Neural progenitor cell (in vitro differentiated cells): Measurements from ENCODE around the gene C1GALT1C1L. TPM values are rescaled to one million over a fixed set of nuclear protein-coding genes. Genes with fewer than 3 reads are reported as not detected.

Experiments
- DNase-seq: peaks from one replicate; pipeline ENCODE4 v3.0.0-alpha.2; 2016; ENCODE audit warnings: low spot score
- H2AFZ ChIP-seq: fragments of 200-600 bp; sonication (generic); replicated peaks from 2 replicates; pipeline ENCODE4 v1.6.1; 2016; ENCODE audit warnings: antibody characterized with exemption
- H3F3A ChIP-seq: fragments of 200-600 bp; sonication (generic); 2 replicates; pipeline ENCODE4 v1.6.1; 2016; ENCODE audit warnings: antibody characterized with exemption, low read depth
- H3K27ac ChIP-seq: fragments of 200-600 bp; sonication (generic); 2 replicates; pipeline ENCODE4 v1.5.1; 2016; ENCODE audit warnings: mild to moderate bottlenecking
- H3K27me3 ChIP-seq: fragments of 200-600 bp; sonication (generic); 2 replicates; pipeline ENCODE4 v1.6.1; 2016; ENCODE audit warnings: mild to moderate bottlenecking, moderate library complexity
- H3K36me3 ChIP-seq: fragments of 200-600 bp; sonication (generic); 2 replicates; pipeline ENCODE4 v1.5.1; 2016
- H3K4me1 ChIP-seq: fragments of 200-600 bp; sonication (generic); 2 replicates; pipeline ENCODE4 v1.6.1; 2016; ENCODE audit warnings: mixed run types
- H3K4me2 ChIP-seq: fragments of 200-600 bp; sonication (generic); 2 replicates; pipeline ENCODE4 v1.6.1; 2016
- H3K4me3 ChIP-seq: fragments of 200-600 bp; sonication (generic); 2 replicates; pipeline ENCODE4 v1.5.1; 2016
- H3K79me2 ChIP-seq: fragments of 200-600 bp; sonication (generic); 2 replicates; pipeline ENCODE4 v1.6.1; 2016; ENCODE audit warnings: low read depth
- H3K9ac ChIP-seq: fragments of 200-600 bp; sonication (generic); 2 replicates; pipeline ENCODE4 v1.6.1; 2016
- H3K9me3 ChIP-seq: fragments of 200-600 bp; sonication (generic); 2 replicates; pipeline ENCODE4 v1.5.1; 2016; ENCODE audit warnings: low read depth
- H4K20me1 ChIP-seq: fragments of 200-600 bp; sonication (generic); 2 replicates; pipeline ENCODE4 v1.6.1; 2016; ENCODE audit warnings: low read depth
- H3K27ac Mint-ChIP-seq: 3 replicates; pipeline ENCODE4 v1.8.0; 2021; ENCODE audit warnings: mixed read lengths
- H3K27me3 Mint-ChIP-seq: 2 replicates; pipeline ENCODE4 v1.8.0; 2022; ENCODE audit warnings: low read depth, mild to moderate bottlenecking, inconsistent platforms, moderate library complexity, mixed read lengths; ENCODE audit not compliant: insufficient read depth
- H3K36me3 Mint-ChIP-seq: 3 replicates; pipeline ENCODE4 v1.8.0; 2021; ENCODE audit warnings: mixed read lengths
- H3K4me1 Mint-ChIP-seq: 3 replicates; pipeline ENCODE4 v1.8.0; 2021; ENCODE audit warnings: mixed read lengths
- H3K4me3 Mint-ChIP-seq: 3 replicates; pipeline ENCODE4 v1.8.0; 2021; ENCODE audit warnings: mild to moderate bottlenecking, moderate library complexity, mixed read lengths
- H3K9me3 Mint-ChIP-seq: 3 replicates; pipeline ENCODE4 v1.8.0; 2020; ENCODE audit warnings: mixed read lengths
- EZH2 ChIP-seq: fragments of 200-600 bp; sonication (generic); IDR thresholded peaks from 2 replicates; pipeline ENCODE4 v1.6.1; 2017; ENCODE audit warnings: antibody characterized with exemption, mild to moderate bottlenecking, moderate library complexity
- EZH2phosphoT487 ChIP-seq: fragments of 200-600 bp; sonication (generic); IDR thresholded peaks from 2 replicates; pipeline ENCODE4 v1.6.1; 2017; ENCODE audit warnings: antibody characterized with exemption
- total RNA-seq: library from RNA; depleted of rRNA; stranded (reverse); fragments of >200 nt; gene quantifications from 2 replicates; pipeline ENCODE4 v1.2.3, GENCODE V29; 2015; ENCODE audit warnings: low replicate concordance
- TF ChIP-seq, protein P1 (sequence below): fragments of 200-600 bp; sonication (generic); IDR thresholded peaks from 2 replicates; pipeline ENCODE4 v1.5.1; 2017; ENCODE audit warnings: antibody characterized with exemption, mild to moderate bottlenecking

The C1GALT1C1L gene
- total RNA-seq, 1 donor from 2014 or later = not detected

DNA sequence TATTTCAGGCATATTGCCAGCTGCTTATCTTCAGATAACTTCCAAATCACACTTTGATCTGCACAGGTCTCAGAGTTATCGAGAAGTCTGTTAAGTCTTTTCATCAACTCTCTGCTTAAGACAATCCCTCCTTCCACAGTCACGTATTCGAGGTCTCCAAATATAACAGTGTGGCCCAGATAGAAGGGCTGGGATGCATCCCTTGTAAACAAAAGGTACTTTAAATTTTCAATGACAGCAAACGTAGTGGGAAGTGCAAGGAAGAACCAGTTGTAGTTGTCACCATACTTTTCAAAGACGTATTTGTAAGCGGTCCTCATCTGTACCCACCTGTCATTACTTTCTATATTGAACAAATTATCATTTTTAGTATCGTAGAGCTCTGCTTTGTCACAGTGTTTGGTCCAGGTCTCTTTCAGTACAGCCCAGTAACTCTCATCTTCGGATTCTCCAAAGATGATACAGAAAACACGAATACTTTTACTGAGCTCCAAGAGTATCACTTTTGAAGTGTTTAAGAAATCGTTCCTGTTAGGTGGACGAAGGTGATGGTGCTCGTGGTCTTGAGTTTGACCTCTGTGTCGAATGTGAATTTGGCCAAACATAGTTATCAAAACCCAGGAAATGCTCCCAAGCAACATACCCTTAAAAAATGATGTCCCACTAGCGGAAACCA is 445 bp downstream of the C1GALT1C1L start:
- no peak overlapping the region for H3K4me3 ChIP-seq
- H2AFZ ChIP-seq = no peak overlapping the region
- no peak overlapping the region for H3K9ac ChIP-seq

DNA sequence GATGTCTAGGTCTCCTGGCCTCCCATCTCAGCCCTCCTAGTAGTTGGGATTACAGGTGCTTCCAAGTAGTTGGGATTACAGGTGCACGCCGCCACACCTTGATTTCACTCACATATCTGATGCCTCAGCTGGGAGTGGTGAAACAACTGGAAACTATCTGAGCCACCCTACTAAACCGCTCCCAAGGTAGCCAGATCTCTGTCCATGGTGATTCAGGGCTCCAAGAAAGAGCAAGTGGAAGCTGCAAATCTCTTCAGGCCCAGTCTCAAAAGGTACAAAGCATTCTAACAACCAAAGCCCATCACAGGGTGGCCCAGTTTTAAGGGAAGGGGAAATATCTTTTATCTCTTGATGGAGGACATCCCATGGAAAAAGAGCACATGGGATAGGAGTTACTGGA is 19.0 kb downstream of the C1GALT1C1L start:
- H3K36me3 Mint-ChIP-seq = no peaks in the 10 kb centered on the region
- H3K9me3 Mint-ChIP-seq = no peaks in the 10 kb centered on the region
- H3K4me3 Mint-ChIP-seq = no peak overlapping the region
- Histone ChIP-seq H3K9ac (no peak overlapping the region), H3K9me3 (no peaks in the 10 kb centered on the region), H3K36me3 (no peaks in the 10 kb centered on the region), H3F3A (no peaks in the 10 kb centered on the region), H3K27ac (no peak overlapping the region), H2AFZ (no peak overlapping the region), H4K20me1 (no peaks in the 10 kb centered on the region), H3K27me3 (no peaks in the 10 kb centered on the region), H3K4me2 (no peak overlapping the region), H3K4me3 (no peak overlapping the region), H3K79me2 (no peaks in the 10 kb centered on the region), H3K4me1 (no peaks in the 10 kb centered on the region)
- no peaks in the 10 kb centered on the region for H3K4me1 Mint-ChIP-seq
- DNase-seq = no peak
- H3K27ac Mint-ChIP-seq = no peak overlapping the region
- TF ChIP-seq, protein P1, sequence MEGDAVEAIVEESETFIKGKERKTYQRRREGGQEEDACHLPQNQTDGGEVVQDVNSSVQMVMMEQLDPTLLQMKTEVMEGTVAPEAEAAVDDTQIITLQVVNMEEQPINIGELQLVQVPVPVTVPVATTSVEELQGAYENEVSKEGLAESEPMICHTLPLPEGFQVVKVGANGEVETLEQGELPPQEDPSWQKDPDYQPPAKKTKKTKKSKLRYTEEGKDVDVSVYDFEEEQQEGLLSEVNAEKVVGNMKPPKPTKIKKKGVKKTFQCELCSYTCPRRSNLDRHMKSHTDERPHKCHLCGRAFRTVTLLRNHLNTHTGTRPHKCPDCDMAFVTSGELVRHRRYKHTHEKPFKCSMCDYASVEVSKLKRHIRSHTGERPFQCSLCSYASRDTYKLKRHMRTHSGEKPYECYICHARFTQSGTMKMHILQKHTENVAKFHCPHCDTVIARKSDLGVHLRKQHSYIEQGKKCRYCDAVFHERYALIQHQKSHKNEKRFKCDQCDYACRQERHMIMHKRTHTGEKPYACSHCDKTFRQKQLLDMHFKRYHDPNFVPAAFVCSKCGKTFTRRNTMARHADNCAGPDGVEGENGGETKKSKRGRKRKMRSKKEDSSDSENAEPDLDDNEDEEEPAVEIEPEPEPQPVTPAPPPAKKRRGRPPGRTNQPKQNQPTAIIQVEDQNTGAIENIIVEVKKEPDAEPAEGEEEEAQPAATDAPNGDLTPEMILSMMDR = no peak
- TF ChIP-seq EZH2 (no peak), EZH2phosphoT487 (no peak)
- H3K27me3 Mint-ChIP-seq = peaks cover 2% of the 10 kb centered on the region

More for the DNA sequence above, 445 bp downstream of the C1GALT1C1L start:
- peaks cover 10% of the 10 kb centered on the region for H3K9me3 Mint-ChIP-seq
- H3K4me1 Mint-ChIP-seq = peaks cover 3% of the 10 kb centered on the region
- H3K36me3 ChIP-seq = no peaks in the 10 kb centered on the region
- H3K27ac Mint-ChIP-seq = no peak overlapping the region
- no peaks in the 10 kb centered on the region for H3K79me2 ChIP-seq
- H3K4me3 Mint-ChIP-seq = no peak overlapping the region
- H3K4me2 ChIP-seq = no peak overlapping the region
- H3F3A ChIP-seq = no peaks in the 10 kb centered on the region
- H3K27me3 ChIP-seq = no peaks in the 10 kb centered on the region
- H3K9me3 ChIP-seq = no peaks in the 10 kb centered on the region
- H3K27me3 Mint-ChIP-seq = no peaks in the 10 kb centered on the region
- TF ChIP-seq, protein P1 = no peak
- no peak for DNase-seq
- H3K36me3 Mint-ChIP-seq = peaks cover 1% of the 10 kb centered on the region
- H3K27ac ChIP-seq = no peak overlapping the region
- no peaks in the 10 kb centered on the region for H3K4me1 ChIP-seq
- no peaks in the 10 kb centered on the region for H4K20me1 ChIP-seq

DNA sequence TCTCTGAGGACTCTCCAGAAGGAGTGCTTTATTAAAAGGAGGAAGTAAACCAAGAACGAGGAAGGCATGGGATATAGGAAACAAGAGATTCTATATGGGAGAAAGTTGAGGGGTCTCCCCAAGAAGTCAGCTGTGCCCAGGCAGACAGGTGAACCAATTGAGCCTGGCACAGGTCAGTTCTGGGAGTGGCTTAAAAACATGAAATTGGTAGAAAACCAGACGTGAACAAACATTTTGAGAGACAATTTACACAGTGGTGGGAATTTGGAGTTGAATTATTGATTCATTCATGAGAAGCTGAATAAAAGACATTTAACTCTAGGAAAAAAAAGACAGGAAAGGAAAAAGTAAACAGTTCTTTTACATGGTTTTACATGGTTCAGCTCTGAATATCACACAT is 22.7 kb downstream of the C1GALT1C1L start:
- DNase-seq = no peak
- Histone ChIP-seq H3K36me3 (no peaks in the 10 kb centered on the region), H3F3A (no peaks in the 10 kb centered on the region), H3K4me2 (no peak overlapping the region), H2AFZ (no peak overlapping the region), H3K27me3 (no peaks in the 10 kb centered on the region), H3K4me1 (no peaks in the 10 kb centered on the region), H3K27ac (no peak overlapping the region), H3K4me3 (no peak overlapping the region), H3K9ac (no peak overlapping the region), H3K79me2 (no peaks in the 10 kb centered on the region), H4K20me1 (no peaks in the 10 kb centered on the region), H3K9me3 (no peaks in the 10 kb centered on the region)
- H3K27ac Mint-ChIP-seq = no peak overlapping the region
- TF ChIP-seq, protein P1 = no peak
- TF ChIP-seq EZH2 (no peak), EZH2phosphoT487 (no peak)
- peaks cover 2% of the 10 kb centered on the region for H3K27me3 Mint-ChIP-seq
- no peaks in the 10 kb centered on the region for H3K4me1 Mint-ChIP-seq
- no peaks in the 10 kb centered on the region for H3K9me3 Mint-ChIP-seq
- H3K36me3 Mint-ChIP-seq = no peaks in the 10 kb centered on the region
- H3K4me3 Mint-ChIP-seq = no peak overlapping the region
